ENCODE results near the gene PAM. TPM values are rescaled to one million over a fixed set of nuclear protein-coding genes. Genes with fewer than 3 reads are reported as not detected.
A peak's percentile ranks its signal among the peaks of the same experiment; 100 is the strongest.

PAM gene
- total RNA-seq, 1 experiment from 2014 or later = 60.3 TPM

DNA sequence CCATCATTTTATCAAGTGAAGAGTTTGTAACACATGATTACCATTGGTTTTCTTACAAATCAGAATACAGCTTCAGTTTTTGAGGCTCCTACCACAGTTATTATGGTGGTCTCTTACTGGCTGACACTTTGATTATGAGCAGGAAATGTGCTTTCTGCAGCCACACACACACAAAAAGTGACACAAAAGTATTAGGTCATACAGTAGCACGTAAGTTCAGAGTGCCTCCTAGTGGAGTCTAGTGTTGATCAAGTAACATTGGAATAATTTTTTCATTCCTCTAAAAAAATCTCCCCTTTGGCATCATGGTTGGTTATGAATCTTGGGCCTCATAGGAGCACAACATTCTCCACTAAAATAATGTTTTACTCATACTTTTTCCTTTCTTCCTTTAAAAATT lies 37.6 kb downstream of the PAM start:
- DNase-seq (ENCODE audit: unreplicated experiment) = peak; percentile 34
- CTCF ChIA-PET = interaction anchor here (0.6 to 1.6 kb wide), 4 partner anchors 29 to 112 kb away, joined by 3 to 10 read pairs (median 5); no protein-coding TSS in a partner anchor
- TF ChIP-seq, protein P1, sequence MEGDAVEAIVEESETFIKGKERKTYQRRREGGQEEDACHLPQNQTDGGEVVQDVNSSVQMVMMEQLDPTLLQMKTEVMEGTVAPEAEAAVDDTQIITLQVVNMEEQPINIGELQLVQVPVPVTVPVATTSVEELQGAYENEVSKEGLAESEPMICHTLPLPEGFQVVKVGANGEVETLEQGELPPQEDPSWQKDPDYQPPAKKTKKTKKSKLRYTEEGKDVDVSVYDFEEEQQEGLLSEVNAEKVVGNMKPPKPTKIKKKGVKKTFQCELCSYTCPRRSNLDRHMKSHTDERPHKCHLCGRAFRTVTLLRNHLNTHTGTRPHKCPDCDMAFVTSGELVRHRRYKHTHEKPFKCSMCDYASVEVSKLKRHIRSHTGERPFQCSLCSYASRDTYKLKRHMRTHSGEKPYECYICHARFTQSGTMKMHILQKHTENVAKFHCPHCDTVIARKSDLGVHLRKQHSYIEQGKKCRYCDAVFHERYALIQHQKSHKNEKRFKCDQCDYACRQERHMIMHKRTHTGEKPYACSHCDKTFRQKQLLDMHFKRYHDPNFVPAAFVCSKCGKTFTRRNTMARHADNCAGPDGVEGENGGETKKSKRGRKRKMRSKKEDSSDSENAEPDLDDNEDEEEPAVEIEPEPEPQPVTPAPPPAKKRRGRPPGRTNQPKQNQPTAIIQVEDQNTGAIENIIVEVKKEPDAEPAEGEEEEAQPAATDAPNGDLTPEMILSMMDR (IDR thresholded peaks at IDR 0.05; ENCODE audit: unreplicated experiment) = peak; percentile 31

DNA sequence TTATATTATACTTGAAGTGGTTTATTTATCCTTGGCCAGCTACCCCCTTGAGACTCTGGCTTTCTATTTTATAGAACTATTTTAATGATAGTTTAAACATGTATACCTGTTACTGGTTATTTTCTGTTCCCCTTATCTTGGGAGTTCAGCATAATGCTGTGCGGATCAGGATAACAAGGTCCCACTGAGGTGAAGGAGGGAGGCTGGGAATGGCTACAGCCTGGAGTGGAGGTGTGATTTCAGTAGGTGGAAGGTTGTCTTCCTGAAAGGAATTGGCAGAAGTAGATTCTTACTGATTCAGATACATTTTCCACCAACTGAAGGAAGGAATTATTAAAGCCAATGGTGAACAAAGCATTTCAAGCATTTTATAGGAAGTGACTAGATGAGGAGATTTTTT lies 38.9 kb downstream of the PAM start:
- BruUV-seq (replicated peaks) = no TSS peak
- Mint-ChIP-seq H3K9me3 (ENCODE audit: unreplicated experiment) (no peaks in the 10 kb centered on the region), H3K27ac (ENCODE audit: low read depth, unreplicated experiment) (no peak overlapping the region), H3K4me1 (ENCODE audit: insufficient read depth, unreplicated experiment) (peaks cover 13% of the 10 kb centered on the region), H3K36me3 (ENCODE audit: insufficient read depth, unreplicated experiment) (no peaks in the 10 kb centered on the region), H3K27me3 (ENCODE audit: insufficient read depth, unreplicated experiment) (no peaks in the 10 kb centered on the region), H3K4me3 (ENCODE audit: unreplicated experiment) (no peak overlapping the region)
- ChIA-PET CTCF (interaction anchor here (0.6 to 1.4 kb wide), 6 partner anchors 16 to 248 kb away, joined by 3 to 10 read pairs (median 4); no protein-coding TSS in a partner anchor), POLR2A (no interaction called here)
- intact Hi-C loops (cut with micrococcal nuclease) = no loop called here
- no peak for DNase-seq (ENCODE audit: unreplicated experiment)
- TF ChIP-seq, protein P1 (IDR thresholded peaks at IDR 0.05; ENCODE audit: unreplicated experiment) = no peak

More for the DNA sequence above, 37.6 kb downstream of the PAM start:
- Mint-ChIP-seq H3K4me3 (ENCODE audit: unreplicated experiment) (no peak overlapping the region), H3K4me1 (ENCODE audit: insufficient read depth, unreplicated experiment) (peaks cover 5% of the 10 kb centered on the region), H3K9me3 (ENCODE audit: unreplicated experiment) (no peaks in the 10 kb centered on the region), H3K36me3 (ENCODE audit: insufficient read depth, unreplicated experiment) (no peaks in the 10 kb centered on the region), H3K27me3 (ENCODE audit: insufficient read depth, unreplicated experiment) (no peaks in the 10 kb centered on the region), H3K27ac (ENCODE audit: low read depth, unreplicated experiment) (no peak overlapping the region)
- intact Hi-C loops (cut with micrococcal nuclease) = no loop called here
- POLR2A ChIA-PET = no interaction called here
- no TSS peak for BruUV-seq (replicated peaks)

DNA sequence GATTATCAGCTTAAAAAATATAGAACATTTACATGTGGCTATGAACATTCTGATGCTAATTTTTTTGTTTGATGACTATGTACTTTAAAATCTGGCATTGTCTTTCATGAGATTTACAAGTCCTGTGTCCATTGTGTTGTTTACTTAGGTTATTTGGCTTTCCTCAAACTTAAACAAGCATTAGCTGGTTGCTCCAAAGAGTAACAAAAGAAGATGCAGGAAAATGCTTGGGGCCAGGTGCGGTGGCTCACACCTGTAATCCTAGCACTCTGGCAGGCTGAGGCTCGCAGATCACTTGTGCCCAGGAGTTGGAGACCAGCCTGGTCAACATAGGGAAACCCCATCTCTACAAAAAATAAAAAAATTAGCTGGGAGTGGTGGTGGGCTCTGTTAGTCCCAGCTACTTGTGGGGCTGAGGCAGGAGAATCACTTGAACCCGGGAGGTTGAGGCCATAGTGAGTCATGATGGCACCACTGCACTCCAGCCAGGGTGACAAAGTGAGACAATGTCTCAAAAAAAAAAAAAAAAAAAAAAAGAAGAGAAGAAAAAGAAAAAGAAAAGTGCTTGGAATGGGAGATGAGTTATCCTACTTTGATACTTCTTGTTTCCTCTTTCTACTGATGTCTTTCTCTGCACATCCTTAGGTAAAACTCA lies 39.7 kb downstream of the PAM start:
- Mint-ChIP-seq H3K27ac (ENCODE audit: low read depth, unreplicated experiment) (no peak overlapping the region), H3K4me1 (ENCODE audit: insufficient read depth, unreplicated experiment) (peaks cover 11% of the 10 kb centered on the region), H3K27me3 (ENCODE audit: insufficient read depth, unreplicated experiment) (no peaks in the 10 kb centered on the region), H3K36me3 (ENCODE audit: insufficient read depth, unreplicated experiment) (no peaks in the 10 kb centered on the region), H3K9me3 (ENCODE audit: unreplicated experiment) (no peaks in the 10 kb centered on the region), H3K4me3 (ENCODE audit: unreplicated experiment) (no peak overlapping the region)
- no TSS peak for BruUV-seq (replicated peaks)
- intact Hi-C loops (cut with micrococcal nuclease) = no loop called here
- DNase-seq (ENCODE audit: unreplicated experiment) = no peak
- TF ChIP-seq, protein P1 (IDR thresholded peaks at IDR 0.05; ENCODE audit: unreplicated experiment) = no peak
- CTCF ChIA-PET = interaction anchor here (0.6 to 1.0 kb wide), 4 partner anchors 11 to 177 kb away, joined by 3 to 4 read pairs (median 3); no protein-coding TSS in a partner anchor
- POLR2A ChIA-PET = interaction anchor here (0.6 kb wide), 1 partner anchor 95 kb away, joined by 3 read pairs; no protein-coding TSS in a partner anchor

DNA sequence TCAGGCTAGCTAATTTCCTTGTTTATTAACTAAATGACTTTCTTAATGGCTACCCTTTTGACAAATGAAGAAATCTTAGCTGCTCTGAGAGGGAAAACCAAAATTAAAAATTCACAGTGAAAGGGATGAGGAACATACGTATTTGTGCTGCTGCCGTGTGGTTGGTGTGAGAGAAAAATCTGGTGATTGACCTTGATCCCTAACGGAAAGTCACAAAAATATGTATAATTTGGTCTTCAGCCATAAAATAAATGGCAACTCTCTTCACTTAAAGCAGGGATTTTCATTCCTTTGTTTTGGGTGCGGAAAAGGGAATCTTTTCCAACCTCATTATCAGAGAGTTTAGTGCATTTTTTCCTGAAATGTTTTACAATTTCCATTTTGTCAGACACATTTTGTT lies 40.4 kb downstream of the PAM start:
- Mint-ChIP-seq H3K36me3 (ENCODE audit: insufficient read depth, unreplicated experiment) (no peaks in the 10 kb centered on the region), H3K9me3 (ENCODE audit: unreplicated experiment) (no peaks in the 10 kb centered on the region), H3K4me3 (ENCODE audit: unreplicated experiment) (no peak overlapping the region), H3K4me1 (ENCODE audit: insufficient read depth, unreplicated experiment) (peaks cover 11% of the 10 kb centered on the region), H3K27me3 (ENCODE audit: insufficient read depth, unreplicated experiment) (no peaks in the 10 kb centered on the region), H3K27ac (ENCODE audit: low read depth, unreplicated experiment) (no peak overlapping the region)
- DNase-seq (ENCODE audit: unreplicated experiment) = no peak
- BruUV-seq (replicated peaks) = no TSS peak
- TF ChIP-seq, protein P1 (IDR thresholded peaks at IDR 0.05; ENCODE audit: unreplicated experiment) = no peak
- ChIA-PET POLR2A (no interaction called here), CTCF (interaction anchor here (1.0 kb wide), 1 partner anchor 15 kb away, joined by 4 read pairs; no protein-coding TSS in a partner anchor)
- intact Hi-C loops (cut with micrococcal nuclease) = no loop called here
